ENCODE results near the gene LAMA3. TPM values are rescaled to one million over a fixed set of nuclear protein-coding genes. Genes with fewer than 3 reads are reported as not detected.

The LAMA3 gene
- total and polyA plus RNA-seq, 2 experiments from 2014 or later, result 3.9 to 4.9 TPM

DNA sequence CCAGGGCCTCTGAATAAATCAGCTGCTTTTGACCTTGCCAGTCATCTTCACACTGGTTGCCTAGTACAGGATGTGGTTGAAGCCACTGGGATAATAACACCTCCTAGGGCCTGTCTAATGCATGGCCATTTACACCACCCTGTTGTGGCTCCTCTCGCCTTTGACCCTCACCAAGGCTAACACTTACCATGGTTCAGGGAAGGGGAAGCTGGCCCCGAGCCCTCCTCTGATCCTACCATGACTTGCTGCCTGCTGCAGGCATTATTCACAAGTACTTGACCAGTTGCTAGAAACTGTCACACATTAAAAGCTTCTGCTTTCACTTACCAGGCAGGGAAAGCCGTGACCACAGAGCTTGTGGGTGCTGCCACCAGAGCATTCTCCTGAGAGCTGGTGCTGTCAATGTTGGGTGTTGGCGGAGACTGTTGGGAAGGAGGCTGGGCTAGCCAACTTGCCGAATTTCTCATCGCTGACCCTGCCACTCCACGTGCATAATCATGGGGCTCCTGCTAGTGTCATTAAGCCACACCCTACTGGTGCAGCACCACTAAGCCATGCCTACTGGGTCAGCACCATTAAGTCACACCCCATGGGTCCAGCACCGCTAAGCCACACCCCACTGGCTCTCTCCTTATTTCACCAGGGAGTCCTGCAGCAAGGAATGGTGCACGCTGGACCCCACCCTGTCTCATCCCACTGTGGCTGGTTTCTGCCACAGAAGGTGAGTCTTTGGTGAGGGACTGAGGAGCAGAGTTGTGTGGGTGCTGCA is 278.3 kb downstream of the LAMA3 start:
- Mint-ChIP-seq H3K36me3 (ENCODE audit: low read depth) (no peaks in the 10 kb centered on the region), H3K9me3 (no peaks in the 10 kb centered on the region; the same call in 2 of the 3 replicates), H3K4me3 (no peak overlapping the region), H3K4me1 (peaks cover 19% of the 10 kb centered on the region), H3K27me3 (ENCODE audit: insufficient read depth, low read depth, poor library complexity) (peaks cover 6% of the 10 kb centered on the region), H3K27ac (no peak overlapping the region)
- ATAC-seq (no peak), DNase-seq (ENCODE audit: low spot score) (no peak)
- Histone ChIP-seq H3K79me2 (replicated peaks; ENCODE audit: insufficient read depth) (no peaks in the 10 kb centered on the region), H4K20me1 (replicated peaks; ENCODE audit: insufficient read depth) (no peaks in the 10 kb centered on the region), H3K4me3 (no peak overlapping the region), H3K27ac (ENCODE audit: low read depth) (no peak overlapping the region), H3F3A (replicated peaks; ENCODE audit: low read depth) (no peaks in the 10 kb centered on the region), H3K4me1 (ENCODE audit: insufficient read depth) (peaks cover 19% of the 10 kb centered on the region), H3K36me3 (ENCODE audit: insufficient read depth) (no peaks in the 10 kb centered on the region), H3K27me3 (ENCODE audit: insufficient read depth) (no peaks in the 10 kb centered on the region), H3K4me2 (no peak overlapping the region), H2AFZ (peak overlapping the region; percentile 14; the same call in 1 of the 2 replicates), H3K9me2 (ENCODE audit: insufficient read depth) (peaks cover 6% of the 10 kb centered on the region)
- no peak for TF ChIP-seq EZH2phosphoT487 (IDR thresholded peaks at IDR 0.05; ENCODE audit: unreplicated experiment)
- no peak for TF ChIP-seq JUNB (IDR thresholded peaks at IDR 0.05; ENCODE audit: unreplicated experiment)
- TF ChIP-seq, protein P1, sequence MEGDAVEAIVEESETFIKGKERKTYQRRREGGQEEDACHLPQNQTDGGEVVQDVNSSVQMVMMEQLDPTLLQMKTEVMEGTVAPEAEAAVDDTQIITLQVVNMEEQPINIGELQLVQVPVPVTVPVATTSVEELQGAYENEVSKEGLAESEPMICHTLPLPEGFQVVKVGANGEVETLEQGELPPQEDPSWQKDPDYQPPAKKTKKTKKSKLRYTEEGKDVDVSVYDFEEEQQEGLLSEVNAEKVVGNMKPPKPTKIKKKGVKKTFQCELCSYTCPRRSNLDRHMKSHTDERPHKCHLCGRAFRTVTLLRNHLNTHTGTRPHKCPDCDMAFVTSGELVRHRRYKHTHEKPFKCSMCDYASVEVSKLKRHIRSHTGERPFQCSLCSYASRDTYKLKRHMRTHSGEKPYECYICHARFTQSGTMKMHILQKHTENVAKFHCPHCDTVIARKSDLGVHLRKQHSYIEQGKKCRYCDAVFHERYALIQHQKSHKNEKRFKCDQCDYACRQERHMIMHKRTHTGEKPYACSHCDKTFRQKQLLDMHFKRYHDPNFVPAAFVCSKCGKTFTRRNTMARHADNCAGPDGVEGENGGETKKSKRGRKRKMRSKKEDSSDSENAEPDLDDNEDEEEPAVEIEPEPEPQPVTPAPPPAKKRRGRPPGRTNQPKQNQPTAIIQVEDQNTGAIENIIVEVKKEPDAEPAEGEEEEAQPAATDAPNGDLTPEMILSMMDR (conservative IDR thresholded peaks at IDR 0.05; ENCODE audit: low read depth in 2 of 2), result no peak
- TF ChIP-seq STAT1 (IDR thresholded peaks at IDR 0.05; ENCODE audit: unreplicated experiment), result no peak
- TF ChIP-seq NANOG (IDR thresholded peaks at IDR 0.05; ENCODE audit: borderline replicate concordance), result no peak
- TF ChIP-seq, protein P2, sequence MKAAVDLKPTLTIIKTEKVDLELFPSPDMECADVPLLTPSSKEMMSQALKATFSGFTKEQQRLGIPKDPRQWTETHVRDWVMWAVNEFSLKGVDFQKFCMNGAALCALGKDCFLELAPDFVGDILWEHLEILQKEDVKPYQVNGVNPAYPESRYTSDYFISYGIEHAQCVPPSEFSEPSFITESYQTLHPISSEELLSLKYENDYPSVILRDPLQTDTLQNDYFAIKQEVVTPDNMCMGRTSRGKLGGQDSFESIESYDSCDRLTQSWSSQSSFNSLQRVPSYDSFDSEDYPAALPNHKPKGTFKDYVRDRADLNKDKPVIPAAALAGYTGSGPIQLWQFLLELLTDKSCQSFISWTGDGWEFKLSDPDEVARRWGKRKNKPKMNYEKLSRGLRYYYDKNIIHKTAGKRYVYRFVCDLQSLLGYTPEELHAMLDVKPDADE (IDR thresholded peaks at IDR 0.05), result no peak
- no peak for TF ChIP-seq EZH2 (IDR thresholded peaks at IDR 0.05; ENCODE audit: low read depth, unreplicated experiment)
- TF ChIP-seq, protein P3, sequence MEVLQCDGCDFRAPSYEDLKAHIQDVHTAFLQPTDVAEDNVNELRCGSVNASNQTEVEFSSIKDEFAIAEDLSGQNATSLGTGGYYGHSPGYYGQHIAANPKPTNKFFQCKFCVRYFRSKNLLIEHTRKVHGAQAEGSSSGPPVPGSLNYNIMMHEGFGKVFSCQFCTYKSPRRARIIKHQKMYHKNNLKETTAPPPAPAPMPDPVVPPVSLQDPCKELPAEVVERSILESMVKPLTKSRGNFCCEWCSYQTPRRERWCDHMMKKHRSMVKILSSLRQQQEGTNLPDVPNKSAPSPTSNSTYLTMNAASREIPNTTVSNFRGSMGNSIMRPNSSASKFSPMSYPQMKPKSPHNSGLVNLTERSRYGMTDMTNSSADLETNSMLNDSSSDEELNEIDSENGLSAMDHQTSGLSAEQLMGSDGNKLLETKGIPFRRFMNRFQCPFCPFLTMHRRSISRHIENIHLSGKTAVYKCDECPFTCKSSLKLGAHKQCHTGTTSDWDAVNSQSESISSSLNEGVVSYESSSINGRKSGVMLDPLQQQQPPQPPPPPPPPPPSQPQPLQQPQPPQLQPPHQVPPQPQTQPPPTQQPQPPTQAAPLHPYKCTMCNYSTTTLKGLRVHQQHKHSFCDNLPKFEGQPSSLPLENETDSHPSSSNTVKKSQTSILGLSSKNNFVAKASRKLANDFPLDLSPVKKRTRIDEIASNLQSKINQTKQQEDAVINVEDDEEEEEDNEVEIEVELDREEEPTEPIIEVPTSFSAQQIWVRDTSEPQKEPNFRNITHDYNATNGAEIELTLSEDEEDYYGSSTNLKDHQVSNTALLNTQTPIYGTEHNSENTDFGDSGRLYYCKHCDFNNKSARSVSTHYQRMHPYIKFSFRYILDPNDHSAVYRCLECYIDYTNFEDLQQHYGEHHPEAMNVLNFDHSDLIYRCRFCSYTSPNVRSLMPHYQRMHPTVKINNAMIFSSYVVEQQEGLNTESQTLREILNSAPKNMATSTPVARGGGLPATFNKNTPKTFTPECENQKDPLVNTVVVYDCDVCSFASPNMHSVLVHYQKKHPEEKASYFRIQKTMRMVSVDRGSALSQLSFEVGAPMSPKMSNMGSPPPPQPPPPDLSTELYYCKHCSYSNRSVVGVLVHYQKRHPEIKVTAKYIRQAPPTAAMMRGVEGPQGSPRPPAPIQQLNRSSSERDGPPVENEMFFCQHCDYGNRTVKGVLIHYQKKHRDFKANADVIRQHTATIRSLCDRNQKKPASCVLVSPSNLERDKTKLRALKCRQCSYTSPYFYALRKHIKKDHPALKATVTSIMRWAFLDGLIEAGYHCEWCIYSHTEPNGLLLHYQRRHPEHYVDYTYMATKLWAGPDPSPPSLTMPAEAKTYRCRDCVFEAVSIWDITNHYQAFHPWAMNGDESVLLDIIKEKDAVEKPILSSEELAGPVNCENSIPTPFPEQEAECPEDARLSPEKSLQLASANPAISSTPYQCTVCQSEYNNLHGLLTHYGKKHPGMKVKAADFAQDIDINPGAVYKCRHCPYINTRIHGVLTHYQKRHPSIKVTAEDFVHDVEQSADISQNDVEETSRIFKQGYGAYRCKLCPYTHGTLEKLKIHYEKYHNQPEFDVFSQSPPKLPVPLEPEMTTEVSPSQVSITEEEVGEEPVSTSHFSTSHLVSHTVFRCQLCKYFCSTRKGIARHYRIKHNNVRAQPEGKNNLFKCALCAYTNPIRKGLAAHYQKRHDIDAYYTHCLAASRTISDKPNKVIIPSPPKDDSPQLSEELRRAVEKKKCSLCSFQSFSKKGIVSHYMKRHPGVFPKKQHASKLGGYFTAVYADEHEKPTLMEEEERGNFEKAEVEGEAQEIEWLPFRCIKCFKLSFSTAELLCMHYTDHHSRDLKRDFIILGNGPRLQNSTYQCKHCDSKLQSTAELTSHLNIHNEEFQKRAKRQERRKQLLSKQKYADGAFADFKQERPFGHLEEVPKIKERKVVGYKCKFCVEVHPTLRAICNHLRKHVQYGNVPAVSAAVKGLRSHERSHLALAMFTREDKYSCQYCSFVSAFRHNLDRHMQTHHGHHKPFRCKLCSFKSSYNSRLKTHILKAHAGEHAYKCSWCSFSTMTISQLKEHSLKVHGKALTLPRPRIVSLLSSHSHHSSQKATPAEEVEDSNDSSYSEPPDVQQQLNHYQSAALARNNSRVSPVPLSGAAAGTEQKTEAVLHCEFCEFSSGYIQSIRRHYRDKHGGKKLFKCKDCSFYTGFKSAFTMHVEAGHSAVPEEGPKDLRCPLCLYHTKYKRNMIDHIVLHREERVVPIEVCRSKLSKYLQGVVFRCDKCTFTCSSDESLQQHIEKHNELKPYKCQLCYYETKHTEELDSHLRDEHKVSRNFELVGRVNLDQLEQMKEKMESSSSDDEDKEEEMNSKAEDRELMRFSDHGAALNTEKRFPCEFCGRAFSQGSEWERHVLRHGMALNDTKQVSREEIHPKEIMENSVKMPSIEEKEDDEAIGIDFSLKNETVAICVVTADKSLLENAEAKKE (CRISPR knock-in tag; IDR thresholded peaks at IDR 0.05), result no peak
- no peak for TF ChIP-seq POLR2AphosphoS5 (IDR thresholded peaks at IDR 0.05; ENCODE audit: low read depth)
- no peak for TF ChIP-seq CREB1 (CRISPR knock-in tag; IDR thresholded peaks at IDR 0.05; ENCODE audit: low read depth)
- TF ChIP-seq, protein P4, sequence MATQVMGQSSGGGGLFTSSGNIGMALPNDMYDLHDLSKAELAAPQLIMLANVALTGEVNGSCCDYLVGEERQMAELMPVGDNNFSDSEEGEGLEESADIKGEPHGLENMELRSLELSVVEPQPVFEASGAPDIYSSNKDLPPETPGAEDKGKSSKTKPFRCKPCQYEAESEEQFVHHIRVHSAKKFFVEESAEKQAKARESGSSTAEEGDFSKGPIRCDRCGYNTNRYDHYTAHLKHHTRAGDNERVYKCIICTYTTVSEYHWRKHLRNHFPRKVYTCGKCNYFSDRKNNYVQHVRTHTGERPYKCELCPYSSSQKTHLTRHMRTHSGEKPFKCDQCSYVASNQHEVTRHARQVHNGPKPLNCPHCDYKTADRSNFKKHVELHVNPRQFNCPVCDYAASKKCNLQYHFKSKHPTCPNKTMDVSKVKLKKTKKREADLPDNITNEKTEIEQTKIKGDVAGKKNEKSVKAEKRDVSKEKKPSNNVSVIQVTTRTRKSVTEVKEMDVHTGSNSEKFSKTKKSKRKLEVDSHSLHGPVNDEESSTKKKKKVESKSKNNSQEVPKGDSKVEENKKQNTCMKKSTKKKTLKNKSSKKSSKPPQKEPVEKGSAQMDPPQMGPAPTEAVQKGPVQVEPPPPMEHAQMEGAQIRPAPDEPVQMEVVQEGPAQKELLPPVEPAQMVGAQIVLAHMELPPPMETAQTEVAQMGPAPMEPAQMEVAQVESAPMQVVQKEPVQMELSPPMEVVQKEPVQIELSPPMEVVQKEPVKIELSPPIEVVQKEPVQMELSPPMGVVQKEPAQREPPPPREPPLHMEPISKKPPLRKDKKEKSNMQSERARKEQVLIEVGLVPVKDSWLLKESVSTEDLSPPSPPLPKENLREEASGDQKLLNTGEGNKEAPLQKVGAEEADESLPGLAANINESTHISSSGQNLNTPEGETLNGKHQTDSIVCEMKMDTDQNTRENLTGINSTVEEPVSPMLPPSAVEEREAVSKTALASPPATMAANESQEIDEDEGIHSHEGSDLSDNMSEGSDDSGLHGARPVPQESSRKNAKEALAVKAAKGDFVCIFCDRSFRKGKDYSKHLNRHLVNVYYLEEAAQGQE (IDR thresholded peaks at IDR 0.05; ENCODE audit: unreplicated experiment), result no peak
- no peak for TF ChIP-seq ZNF331 (CRISPR knock-in tag; IDR thresholded peaks at IDR 0.05; ENCODE audit: low read depth)
- TF ChIP-seq ZNF114 (CRISPR knock-in tag; IDR thresholded peaks at IDR 0.05), result no peak
